HG03520 (cell line): Measurements from ENCODE around the gene STK33.

Source experiments
- ATAC-seq: cut with Tn5 transposase; IDR thresholded peaks from one replicate; pipeline ENCODE4 v1.9.1; 2021; ENCODE audit warnings: mild to moderate bottlenecking, moderate library complexity; ENCODE audit not compliant: unreplicated experiment

The STK33 gene

DNA sequence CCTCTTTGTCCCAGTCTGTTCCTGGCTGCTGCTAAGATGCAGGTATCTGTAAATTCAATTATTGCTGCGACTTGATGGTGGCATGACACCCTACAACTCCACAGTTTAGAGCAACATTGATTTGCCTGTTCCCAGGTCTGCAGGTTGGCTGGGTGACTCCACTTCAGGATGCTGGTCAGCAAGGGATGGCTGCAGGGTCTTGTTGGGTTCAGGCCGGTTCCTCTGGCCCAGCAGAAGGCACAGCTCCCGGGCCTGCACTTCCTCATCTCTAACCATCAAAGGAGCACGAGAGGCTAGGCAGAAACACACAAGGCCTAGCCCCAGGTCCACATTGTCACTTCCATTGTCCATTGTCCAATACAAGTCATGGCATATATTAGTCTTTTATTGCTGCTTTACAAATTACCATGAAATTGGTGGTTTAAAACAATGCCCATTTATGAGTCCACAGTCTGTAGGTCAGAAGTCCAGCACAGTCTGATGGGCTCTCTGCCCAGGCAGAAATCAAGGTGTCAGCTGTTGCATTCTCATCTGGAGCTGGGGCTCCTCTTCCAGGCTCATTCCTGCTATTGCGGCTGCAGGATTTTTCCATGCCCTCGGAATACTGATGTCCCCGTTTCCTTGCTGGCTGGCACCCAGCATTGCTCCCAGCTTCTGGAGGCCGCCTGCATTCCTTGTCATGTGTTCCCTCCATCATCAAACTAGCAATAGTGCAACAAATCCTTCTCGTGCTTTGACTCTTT, 233.8 kb downstream of the STK33 start:
- no peak for ATAC-seq

DNA sequence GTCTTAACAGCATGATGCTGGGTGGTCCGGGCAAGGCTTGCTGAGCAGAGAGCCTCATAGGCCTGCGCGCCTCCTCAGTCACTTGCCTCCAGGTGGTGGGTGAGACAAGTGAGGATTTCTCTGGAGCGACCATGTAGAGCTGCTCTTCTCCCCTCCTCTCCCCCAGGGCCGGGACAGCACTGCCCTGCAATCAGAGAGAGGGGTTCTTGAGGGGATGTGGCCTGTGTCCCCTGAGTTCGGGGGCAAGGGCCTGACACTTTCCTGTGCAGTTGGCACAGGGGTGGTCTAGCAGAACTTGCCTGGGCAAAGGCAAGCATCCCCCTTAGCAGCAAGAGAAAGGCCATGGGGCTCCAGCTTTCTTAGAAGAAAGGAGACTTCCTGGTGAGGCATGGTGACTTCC, 234.5 kb downstream of the STK33 start:
- no peak for ATAC-seq

DNA sequence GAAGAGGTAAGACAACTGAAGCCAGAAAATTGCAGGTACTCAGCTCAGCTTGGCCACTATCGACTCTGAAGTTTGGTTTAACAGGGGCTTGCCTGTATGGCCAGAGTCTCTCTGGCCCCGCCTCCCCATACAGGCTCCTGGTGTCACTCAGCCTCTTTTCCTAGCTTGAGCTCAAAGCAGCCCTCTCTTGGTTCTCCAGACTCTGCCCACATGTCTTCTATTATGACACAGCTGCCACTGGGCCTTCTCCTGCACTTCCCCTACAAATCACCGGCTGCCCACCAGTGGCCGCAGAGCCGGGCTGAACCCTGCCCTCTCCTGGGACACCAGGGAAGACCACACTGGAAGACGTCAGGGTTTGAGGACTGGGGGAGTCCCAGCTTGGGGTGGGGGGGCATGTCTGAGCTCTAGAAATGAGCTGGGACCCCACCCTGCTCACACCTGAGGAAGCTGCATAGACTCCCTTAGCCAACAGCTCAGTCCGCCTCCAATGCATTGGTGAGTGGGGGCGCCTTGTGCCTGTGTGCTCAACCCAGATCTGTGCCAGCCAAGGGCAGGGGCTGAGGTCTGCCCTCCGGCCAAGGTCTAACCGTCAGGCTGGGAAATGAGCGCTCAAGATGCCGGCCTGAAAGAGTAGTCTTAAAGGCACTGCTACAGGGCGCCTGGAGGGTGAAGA, 236.0 kb downstream of the STK33 start:
- ATAC-seq, result no peak

DNA sequence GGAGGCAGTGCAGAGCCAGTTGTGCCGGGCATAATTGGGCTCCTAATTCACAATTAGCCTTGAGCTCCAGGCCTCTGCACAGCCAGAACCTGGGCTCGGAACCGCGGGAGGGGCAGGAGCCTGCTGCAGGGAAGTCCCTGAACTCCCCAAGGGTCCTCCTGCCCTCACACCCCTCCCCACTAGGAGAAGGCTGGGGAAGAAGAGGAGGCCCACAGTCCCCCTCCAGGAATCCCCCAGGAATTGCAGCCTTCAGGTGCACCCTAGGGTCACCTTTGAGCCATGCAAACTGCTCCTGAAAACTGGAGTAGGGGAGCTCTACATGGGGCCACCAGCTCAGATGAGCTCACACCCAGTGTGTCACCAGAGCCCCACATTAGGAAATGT, 236.5 kb downstream of the STK33 start:
- no peak for ATAC-seq

DNA sequence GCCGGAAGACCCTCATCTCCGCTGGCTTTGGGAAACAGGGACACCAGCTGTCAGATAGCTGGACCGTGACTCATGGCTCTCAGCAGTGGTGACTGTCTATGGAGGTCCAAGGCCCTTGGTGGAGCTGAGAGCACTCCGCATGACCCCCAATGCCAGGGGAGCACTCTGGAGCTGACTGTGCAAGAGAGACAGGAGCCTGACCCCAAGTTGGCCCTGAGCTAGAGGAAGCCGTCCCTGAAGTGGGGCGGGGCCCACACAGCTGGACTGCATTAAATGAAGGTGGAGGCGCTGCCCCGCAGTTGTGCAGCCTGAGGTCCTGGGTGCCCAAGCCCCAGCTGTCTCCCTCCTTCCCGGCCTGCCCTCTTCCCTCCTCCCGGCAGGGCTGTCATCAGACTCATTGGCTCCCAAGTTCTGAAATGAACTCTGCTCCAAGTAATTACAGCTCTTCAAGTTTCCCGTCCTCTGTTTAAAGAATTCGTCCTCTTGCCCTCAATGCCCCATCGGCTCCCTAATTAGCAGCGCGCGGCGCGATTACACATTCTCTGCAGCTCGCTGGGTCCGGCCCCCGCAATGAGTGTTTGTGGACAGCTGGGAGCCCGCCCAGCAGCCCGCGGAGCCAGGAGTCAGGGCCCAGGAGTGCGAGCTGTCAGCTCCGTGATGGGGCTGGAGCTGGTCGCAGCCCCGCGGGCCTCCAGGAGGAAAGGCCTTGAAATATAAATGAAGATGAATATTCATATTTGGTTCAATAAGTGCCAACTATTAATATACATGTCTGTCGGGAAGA, 237.1 kb downstream of the STK33 start:
- ATAC-seq, result no peak

DNA sequence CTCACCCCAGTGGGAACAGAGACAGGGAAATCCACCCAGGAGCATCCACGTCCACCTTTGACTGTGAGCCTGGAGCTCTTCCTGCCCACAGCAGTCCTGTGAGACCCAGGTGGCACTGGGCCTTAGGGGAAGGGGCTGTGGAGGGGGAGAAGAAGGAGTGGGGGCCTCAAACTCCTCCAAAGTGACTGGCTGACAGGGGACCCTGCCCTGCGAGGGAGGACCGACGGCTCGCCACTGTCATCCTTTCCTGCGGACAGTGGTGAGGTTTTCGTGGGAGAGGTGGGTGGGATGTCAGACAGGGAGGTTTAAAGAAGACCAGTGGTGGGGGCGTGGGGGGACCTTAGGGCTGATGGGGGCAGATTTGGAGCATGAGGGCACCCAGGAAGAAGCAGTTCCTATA, 237.8 kb downstream of the STK33 start:
- ATAC-seq, result no peak

DNA sequence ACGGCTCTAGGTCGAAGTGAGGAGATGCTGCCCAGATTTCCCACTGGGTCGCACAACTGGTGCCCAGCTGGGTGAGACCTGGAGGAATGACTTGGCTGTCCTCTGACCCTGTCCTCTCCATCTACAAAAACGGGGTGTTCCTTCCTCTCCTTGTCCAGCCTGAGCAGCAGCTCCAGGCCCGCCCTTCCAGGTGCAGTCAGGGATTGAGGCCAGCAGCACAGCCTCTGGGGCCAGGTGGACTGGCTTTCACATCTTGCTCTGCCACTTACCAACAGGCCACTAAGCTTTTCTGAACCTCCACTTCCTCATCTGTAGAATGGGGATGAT, 238.6 kb downstream of the STK33 start:
- no peak for ATAC-seq

DNA sequence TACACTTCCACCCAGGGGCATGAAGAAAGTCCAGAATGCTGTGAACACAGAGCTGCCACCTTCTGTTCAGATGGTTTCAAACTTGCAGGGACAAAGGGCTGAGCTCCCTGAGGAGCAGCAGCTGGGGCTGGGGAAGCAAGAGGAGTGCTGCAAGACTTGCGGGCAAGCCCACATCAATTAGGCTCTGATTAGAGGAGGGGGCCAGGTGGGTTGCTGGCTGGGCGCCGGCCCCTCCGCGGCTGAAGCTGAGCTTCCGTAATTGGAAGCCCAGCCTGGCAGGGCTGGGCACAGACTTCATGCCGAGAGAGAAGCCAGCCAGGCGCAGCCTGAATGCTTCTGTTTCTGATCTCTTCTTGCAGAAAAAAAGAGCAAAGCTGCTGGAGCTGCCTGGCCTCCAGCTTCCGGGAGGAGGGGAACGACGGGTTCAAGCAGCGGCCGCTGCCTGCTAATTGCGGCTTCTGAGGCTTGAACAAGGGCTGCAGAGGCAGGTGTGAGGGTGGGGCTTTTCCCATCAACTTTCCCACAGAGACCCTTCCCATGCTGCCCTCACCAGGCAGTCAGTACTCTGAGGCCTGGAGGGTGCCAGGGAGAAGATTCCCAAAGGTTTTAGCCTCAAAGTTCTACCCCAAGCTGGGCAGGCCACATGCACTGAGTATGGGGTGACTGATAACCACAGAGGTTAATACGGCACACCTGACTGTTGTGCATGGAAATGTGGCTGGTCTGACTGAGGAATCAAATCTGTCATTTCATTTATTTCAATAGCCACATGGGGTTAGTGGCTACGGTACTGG, 239.2 kb downstream of the STK33 start:
- ATAC-seq, result no peak

DNA sequence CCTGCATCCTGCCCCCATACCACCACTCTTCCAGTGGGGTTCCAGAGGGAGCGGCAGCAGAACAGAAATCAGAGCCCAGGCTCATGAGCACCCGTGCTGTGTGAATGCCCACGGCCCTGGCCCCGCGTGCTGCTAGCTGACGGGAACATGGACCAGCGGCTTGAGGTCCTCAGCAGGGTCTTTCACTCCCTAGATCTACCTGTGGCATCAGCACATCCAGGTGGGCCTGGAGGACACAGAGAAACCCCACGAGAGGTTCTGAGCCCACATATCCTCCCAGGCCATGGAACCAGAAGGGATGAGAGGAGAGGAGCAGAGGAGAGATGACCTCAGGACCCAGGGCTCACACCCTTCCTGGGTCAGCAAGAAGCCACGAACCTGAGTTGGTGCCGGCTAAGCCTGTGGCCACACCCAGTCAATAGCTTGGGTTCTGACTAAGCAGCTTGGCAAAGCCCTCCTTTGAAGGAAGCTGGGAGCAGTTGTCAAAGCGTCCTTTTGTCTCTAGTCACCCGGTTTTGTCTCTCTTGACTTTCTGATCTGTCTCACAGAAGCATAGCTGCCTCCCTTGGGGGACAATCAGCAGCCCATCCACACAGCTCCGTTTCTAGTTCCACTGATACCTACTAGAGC, 241.0 kb downstream of the STK33 start:
- no peak for ATAC-seq

DNA sequence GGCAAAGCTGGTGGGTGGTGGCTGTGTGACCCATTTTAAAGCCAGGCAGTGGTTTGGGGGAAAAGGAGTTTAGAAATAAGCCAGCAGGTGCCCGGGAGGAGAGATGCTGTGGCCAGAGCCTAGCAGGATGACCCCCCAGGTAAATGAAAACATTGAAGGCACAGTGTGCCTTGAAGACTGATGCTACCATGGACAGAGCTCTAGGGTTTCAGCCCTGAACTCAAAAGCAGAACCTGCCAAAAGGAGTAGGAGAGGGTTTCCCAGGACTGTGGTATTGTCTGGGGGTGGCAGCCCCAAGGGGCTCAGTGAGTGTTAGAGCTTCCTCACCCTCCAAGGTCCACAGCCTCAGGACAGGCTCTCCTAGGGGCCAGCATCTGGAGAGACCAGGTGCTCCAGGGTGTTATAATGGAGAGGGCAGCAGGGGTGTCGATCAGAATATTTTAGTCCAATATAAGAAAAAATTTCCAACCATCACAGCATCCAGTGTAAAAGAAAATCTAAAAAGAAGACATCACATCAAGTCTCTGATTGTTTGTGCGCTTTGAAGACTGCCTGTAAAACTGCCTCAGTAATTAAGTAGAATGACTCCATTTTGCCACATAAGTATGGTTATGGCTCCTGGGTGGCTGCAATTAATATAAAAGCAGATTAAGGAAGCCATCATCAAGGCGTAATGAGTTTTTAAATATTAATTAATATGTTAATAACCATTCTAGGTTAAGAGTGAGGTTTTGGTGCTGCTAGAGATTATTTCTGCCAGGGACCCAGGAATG, 241.7 kb downstream of the STK33 start:
- no peak for ATAC-seq

DNA sequence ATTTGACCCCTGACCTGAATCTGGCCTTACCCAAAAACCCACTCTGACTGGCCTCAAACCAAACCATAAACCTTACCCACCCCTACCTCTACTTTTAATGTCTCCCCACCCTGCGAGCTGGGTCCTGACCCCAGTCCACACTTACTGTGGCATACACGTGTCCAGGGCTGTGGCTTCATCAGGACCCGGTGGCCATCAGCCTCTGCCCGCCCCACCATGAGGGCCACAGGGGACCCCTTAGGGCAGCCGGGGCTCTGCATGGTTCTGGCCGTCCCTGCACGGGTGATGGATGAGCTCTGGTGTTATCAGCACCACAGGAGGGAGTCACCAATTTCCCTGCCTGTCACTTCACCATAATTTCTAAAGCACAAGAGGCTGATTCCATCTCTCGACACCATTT, 242.8 kb downstream of the STK33 start:
- no peak for ATAC-seq

DNA sequence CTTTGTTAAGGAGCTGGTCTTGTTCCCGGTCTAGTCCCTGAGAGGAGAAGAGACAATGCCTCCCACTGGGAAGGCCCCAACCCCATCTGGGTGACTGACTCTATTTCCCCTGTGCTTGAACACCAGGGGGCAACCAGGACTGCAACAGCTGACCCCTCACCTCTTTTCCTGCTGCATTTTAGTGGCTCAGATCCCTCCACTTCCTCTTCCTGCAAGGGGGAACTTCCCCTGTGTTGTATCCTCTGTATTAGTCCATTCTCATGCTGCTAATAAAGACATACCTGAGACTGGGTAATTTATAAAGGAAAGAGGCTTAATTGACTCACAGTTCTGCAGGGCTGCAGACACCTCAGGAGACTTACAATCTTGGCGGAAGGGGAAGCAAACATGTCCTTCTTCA, 246.1 kb downstream of the STK33 start:
- no peak for ATAC-seq

DNA sequence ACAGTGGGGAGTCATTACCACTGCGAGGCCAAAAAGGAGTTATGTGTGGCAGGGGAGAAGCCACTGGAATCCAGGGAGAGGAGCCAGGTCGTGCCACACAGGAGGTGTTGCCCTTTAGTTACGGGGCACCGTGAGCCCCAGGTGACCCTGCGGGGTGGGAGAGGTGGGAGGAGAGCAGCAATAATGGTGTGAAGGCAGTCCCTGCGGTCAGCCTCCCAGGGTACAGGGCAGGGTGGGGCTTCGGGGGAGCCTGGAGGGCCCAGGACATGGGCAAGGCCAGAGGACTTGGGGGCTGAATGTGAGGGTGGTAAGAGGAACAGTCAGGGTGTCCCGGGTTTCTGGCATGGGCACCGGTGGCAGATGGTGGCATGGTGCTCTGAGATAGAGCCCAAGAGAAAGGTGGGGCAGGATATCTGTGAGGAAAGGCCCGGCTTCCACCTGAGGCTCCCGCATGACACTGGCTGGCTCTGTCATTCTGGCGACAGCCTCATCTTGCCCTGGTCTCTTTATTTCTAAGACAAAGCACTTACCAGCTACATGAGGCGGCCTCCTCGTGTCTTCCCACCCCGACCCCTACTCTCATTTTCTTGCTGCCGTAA, 247.8 kb downstream of the STK33 start:
- ATAC-seq, result no peak

DNA sequence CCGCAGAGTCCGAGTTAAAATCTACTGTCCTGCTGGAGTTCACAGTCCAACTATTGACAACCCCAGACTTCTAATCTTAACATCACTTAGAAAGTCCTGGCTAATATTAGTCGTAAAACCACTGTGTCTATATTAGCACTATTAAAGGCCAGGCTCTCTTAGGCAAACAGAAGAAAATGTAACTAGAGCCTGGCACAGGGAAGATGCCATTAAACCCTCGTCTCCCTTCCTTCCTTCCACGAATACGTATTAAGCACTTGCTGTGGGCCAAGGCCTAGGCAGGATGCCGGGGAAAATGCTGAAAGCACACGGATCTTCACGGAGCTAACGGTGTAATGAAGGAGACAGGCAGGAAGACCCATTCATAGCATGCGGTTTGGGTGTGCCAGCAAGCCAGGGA, 248.8 kb downstream of the STK33 start:
- ATAC-seq, result no peak

DNA sequence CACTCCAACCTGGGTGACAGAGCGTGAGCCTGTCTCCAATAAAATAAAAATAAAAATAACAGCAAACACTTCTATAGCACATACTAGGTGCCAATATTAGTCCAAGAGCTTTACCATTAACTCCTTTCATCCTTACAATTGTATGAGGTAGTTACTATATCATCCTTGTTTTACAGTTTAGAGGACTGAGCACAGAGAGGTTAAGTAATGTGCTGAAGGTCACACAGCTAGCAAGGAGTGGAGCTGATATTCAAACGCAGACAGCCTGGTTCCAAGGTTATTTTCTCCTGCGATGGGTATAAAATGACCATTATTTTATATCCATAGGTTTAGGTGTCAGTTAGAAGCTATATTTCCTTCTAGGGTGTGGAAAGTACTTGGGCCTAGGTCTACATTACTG, 249.7 kb downstream of the STK33 start:
- ATAC-seq, result no peak

DNA sequence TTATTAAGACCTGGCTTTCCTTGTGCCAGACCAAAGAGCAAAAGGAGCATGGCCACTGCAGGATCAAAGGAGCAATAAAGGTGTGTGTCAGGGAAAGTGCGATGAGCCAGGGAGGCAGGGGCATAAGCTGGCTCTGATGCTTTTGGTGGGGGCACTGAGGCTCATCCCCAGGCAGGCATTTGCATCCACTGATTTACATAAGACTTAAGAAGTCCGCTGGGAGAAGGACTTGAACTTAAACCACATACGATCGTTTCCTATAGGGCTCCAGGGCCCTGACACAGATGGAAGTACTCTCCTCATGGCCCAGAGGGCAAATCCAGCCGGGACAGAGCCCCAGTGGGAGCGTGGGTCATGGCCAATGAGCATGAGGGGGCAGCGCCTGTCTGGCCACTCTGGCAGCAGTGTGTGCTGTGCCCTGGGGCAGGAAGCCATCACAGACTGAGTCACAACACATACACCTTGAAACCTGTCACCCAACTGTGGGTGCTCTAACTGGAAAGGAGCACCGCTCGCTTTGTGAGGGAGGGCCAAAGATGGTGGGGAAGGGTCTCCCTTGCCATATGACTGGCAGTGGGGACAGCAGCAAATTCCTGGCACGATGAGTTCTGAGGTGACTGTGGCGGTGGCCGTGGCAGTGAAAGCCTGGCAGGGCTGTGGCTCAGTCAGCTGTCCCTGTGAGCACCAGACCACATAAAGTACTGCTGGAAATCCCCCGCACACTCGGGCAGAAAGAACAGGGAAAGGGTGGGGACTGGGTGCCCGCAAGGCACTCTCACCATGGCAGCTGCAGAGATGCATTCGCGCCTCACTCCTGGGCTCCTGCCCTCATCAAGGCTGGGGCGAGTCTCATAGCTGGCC, 251.0 kb downstream of the STK33 start:
- ATAC-seq, result peak; percentile 77

DNA sequence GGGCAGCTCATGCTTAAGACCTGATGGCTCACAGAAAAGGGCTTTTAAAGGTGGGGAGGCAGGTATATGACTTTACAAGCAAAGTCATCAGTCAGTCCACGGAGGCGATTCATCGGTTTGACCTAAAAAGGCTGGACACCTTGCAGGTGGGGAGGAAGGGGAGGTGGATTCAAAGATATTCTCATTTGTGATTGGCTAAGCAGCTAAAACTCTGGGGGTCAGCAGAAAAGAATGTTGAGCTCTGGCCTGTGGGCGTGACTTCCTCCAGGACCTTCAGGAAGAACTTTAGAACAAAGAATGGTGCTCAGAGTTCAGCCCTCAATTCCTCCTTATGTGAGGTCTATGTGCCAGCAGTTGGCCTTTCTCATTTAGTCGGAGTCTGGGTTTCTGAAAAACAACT, 252.0 kb downstream of the STK33 start:
- no peak for ATAC-seq
